Ovary (tissue), 9 donors: Measurements from ENCODE around the gene SPOCK1. TPM values are rescaled to one million over a fixed set of nuclear protein-coding genes. Genes with fewer than 3 reads are reported as not detected.

Experiments
- DNase-seq, 5 donors: peaks; one replicate each; pipeline ENCODE4 v3.0.0-alpha.2; 2019 to 2020
- H3K27ac ChIP-seq, 2 donors: fragments of 200-600 bp; one replicate each; pipeline versions ENCODE4 v1.5.1 to v1.8.0; 2019 to 2022
- H3K27me3 ChIP-seq: fragments of 200-600 bp; one replicate; pipeline ENCODE4 v1.8.0; 2022
- H3K36me3 ChIP-seq: fragments of 200-600 bp; sonication (generic); one replicate; pipeline ENCODE4 v1.5.1; 2019
- H3K4me1 ChIP-seq: one replicate; pipeline ENCODE4 v1.8.1; 2013; ENCODE audit warnings: mild to moderate bottlenecking, moderate library complexity; ENCODE audit not compliant: insufficient read depth
- H3K4me3 ChIP-seq: fragments of 200-600 bp; sonication (generic); one replicate; pipeline ENCODE4 v1.5.1; 2017
- H3K9me3 ChIP-seq, 2 donors: fragments of 200-600 bp in 1 of 2; sonication (generic) in 1 of 2; one replicate each; pipeline versions ENCODE4 v1.5.1 to v1.8.1; 2013 to 2019; ENCODE audit warnings: mild to moderate bottlenecking in 1 of 2, moderate library complexity in 1 of 2
- EP300 ChIP-seq: sonication (generic); formaldehyde crosslinking; IDR thresholded peaks from one replicate; pipeline ENCODE4 v1.6.1; 2017; ENCODE audit warnings: antibody characterized with exemption
- POLR2A ChIP-seq: fragments of 450-650 bp; IDR thresholded peaks from one replicate; pipeline ENCODE4 v1.6.1; 2017; ENCODE audit warnings: antibody characterized with exemption, mild to moderate bottlenecking, moderate library complexity
- WGBS, 3 donors: extraction: QIAGEN DNeasy Blood & Tissue Kit in 1 of 3; methylation state at CpG; one replicate each; pipeline versions ENCODE4 v1.1.5 to v1.1.7; 2013 to 2017; 5-methylcytosine and 5-hydroxymethylcytosine counted together
- intact Hi-C, 4 donors: fragments of 100-400 bp; cut with DNase I; formaldehyde crosslinking; loops; one replicate each; pipeline versions ENCODE4 v1.11.0 to v1.15.1; 2022 to 2023
- polyA plus RNA-seq, 2 donors: library from polyadenylated mRNA; stranded (reverse); fragments of 200-250 nt in 1 of 2; fragments of 350-450 nt in 1 of 2; fragmentation: Illumina TruSeq in 1 of 2; extraction: RNeasy Lipid Tissue Mini Kit (QIAGEN cat#74804) in 1 of 2; gene quantifications; one replicate each; pipeline ENCODE4 v1.2.3, GENCODE V29; 2013 to 2014
- total RNA-seq, 7 donors: library from RNA; depleted of rRNA in 2 of 7; stranded (reverse); fragments of >200 nt in 2 of 7; fragmentation: NEBNext Ultra II Directional in 3 of 7; extraction: Animal tissue kit (Norgen Biotek cat#: 25700) in 3 of 7; gene quantifications; one replicate each; pipeline versions ENCODE4 v1.1.0 to v1.2.4, GENCODE V29; 2016 to 2023
- TF ChIP-seq, protein P1 (sequence below), 3 donors: fragments of 450-650 bp in 2 of 3; fragments of 200-600 bp in 1 of 3; IDR thresholded peaks; one replicate each; pipeline versions ENCODE4 v1.5.1 to v1.8.0; 2016 to 2022; ENCODE audit warnings: antibody characterized with exemption in 3 of 3, mild to moderate bottlenecking in 1 of 3
- donor health status: DM: no; HTN: no; CAD: no; lungs with moderate emphysema.
- donor health status: DM: no; HTN: no; CAD: no.
- donor health status: Bipolar disorder and iron deficiency.
- donor health status: DM: yes; HTN: yes; CAD: no.
- donor health status: DM: no; HTN: no; CAD: no.
- donor health status: DM: yes; HTN: yes; CAD: no.

SPOCK1 gene
- total and polyA plus RNA-seq, 9 donors, result 1.3 to 42.6 (median 10.8) TPM

DNA sequence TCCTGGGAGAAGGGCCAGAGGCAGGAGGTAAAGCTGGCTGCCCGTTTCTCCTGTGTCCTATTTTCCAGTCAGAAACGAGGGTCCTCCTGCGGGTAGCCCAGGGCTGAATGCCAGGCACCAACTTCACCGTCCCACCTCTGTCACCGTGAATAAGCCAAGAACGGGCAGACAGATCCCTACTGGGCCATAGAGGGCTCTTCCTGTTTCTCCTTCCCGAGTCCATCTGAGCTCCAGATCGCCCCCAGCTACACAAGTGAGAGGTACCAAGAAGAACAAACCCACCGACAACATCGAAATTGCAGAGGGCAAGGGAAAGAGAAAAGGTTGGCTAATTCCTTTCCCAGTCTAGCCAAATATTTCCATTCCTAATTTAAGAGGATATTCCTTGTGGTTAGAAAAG lies 93.7 kb downstream of the SPOCK1 start:
- Histone ChIP-seq H3K36me3 (no peaks in the 10 kb centered on the region), H3K4me3 (no peak overlapping the region), H3K4me1 (no peaks in the 10 kb centered on the region), H3K27ac (no peak overlapping the region), H3K9me3 (no peaks in the 10 kb centered on the region), H3K27me3 (no peaks in the 10 kb centered on the region)
- 52 to 58% (median 58%) methylated on average over 10 of the region's 10 CpGs for WGBS, 3 donors
- intact Hi-C loops, result no loop called here
- TF ChIP-seq POLR2A, result no peak
- no peak for TF ChIP-seq EP300
- TF ChIP-seq, protein P1, sequence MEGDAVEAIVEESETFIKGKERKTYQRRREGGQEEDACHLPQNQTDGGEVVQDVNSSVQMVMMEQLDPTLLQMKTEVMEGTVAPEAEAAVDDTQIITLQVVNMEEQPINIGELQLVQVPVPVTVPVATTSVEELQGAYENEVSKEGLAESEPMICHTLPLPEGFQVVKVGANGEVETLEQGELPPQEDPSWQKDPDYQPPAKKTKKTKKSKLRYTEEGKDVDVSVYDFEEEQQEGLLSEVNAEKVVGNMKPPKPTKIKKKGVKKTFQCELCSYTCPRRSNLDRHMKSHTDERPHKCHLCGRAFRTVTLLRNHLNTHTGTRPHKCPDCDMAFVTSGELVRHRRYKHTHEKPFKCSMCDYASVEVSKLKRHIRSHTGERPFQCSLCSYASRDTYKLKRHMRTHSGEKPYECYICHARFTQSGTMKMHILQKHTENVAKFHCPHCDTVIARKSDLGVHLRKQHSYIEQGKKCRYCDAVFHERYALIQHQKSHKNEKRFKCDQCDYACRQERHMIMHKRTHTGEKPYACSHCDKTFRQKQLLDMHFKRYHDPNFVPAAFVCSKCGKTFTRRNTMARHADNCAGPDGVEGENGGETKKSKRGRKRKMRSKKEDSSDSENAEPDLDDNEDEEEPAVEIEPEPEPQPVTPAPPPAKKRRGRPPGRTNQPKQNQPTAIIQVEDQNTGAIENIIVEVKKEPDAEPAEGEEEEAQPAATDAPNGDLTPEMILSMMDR (IDR thresholded peaks at IDR 0.05), result no peak
- DNase-seq, result no peak

DNA sequence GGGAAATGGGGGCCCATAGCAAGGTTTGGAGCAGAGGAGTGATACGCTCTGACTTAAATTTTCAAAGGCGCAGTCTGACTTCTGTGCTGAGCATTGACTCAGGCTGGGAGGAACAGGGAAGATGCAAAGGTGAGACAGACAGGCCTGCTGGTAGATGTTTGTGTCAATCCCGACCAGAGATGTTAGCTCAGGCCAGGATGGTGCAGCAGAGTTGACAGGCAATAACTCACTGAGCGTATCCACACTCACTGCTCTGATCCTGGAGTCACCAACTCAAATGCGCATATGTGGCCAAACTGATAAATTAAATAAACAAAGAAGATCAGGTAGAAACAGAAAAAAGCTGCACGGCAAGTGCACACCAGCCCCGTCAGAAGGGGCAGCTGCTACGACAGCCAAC lies 95.3 kb downstream of the SPOCK1 start:
- DNase-seq, result no peak
- Histone ChIP-seq H3K27ac (no peak overlapping the region), H3K36me3 (no peaks in the 10 kb centered on the region), H3K9me3 (no peaks in the 10 kb centered on the region), H3K27me3 (no peaks in the 10 kb centered on the region), H3K4me1 (no peaks in the 10 kb centered on the region), H3K4me3 (no peak overlapping the region)
- WGBS, 3 donors, result 71 to 79% (median 74%) methylated on average over 8 of the region's 8 CpGs
- intact Hi-C loops, result no loop called here
- TF ChIP-seq, protein P1 (IDR thresholded peaks at IDR 0.05), result no peak
- TF ChIP-seq EP300, result no peak
- no peak for TF ChIP-seq POLR2A

DNA sequence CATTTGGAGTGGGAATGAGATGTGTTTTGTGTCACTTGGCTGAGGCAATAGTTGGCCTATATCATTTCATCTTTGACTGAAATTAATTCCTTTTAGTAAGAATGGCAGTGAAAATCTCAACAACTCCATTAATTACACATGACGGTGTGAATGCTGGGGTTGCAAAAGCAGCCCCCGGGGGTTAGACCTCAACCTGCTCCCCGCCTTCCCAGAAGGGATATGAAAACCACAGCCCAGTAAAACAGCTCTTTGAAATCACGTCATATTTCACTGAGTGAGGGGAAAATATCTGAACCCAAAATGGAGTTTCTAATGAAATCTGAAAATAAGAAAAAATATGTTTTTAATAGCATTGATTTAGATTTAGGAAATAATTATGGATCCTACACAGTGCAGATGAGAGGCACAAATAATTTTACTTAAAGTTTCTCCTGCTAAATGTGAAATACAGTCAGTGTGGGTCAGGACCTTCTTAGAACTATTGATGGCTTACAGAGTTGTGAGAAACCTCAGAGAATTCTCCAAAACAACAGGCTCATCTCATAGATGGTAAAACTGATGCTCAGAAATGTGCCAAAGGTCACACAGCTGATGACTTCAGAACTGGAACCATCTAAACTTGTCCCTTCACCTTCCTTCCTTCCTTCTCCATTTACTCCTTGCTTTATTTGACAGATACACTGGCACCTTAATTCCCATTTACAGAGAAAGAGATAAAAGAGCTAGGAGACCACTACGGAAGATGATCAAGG lies 96.5 kb downstream of the SPOCK1 start:
- H3K36me3 ChIP-seq, result no peaks in the 10 kb centered on the region
- TF ChIP-seq EP300, result no peak
- no peak for TF ChIP-seq POLR2A
- TF ChIP-seq, protein P1 (IDR thresholded peaks at IDR 0.05), result no peak
- no peak overlapping the region for H3K4me3 ChIP-seq
- no peak overlapping the region for H3K27ac ChIP-seq
- no peaks in the 10 kb centered on the region for H3K27me3 ChIP-seq
- intact Hi-C loops, result no loop called here
- 78 to 83% (median 79%) methylated on average over 5 of the region's 5 CpGs for WGBS, 3 donors
- no peaks in the 10 kb centered on the region for H3K4me1 ChIP-seq
- H3K9me3 ChIP-seq, result no peaks in the 10 kb centered on the region
- DNase-seq, result no peak

DNA sequence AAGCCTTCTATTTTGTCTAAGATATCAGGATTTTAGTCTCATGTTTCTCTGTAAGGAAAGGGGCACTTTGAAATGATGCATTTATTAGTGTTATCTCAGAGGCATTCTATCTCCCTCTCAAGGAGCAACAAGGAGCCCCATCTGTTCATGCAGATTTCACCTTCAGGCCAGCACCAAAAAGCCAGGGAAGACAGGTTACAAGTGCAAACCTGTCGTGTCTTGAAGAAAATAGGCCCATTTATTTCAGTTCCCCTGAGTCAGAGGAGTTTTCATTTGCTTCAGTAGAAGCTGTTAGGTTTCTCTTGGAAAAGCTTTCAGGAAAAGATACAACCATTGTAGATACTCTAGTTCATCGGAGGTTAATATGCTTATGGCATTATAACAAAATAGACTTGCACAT lies 97.2 kb downstream of the SPOCK1 start:
- TF ChIP-seq EP300, result no peak
- TF ChIP-seq, protein P1 (IDR thresholded peaks at IDR 0.05), result no peak
- no peak for TF ChIP-seq POLR2A

More for the DNA sequence above, 97.2 kb downstream of the SPOCK1 start:
- Histone ChIP-seq H3K4me1 (no peaks in the 10 kb centered on the region), H3K27ac (no peak overlapping the region), H3K36me3 (no peaks in the 10 kb centered on the region), H3K27me3 (no peaks in the 10 kb centered on the region), H3K9me3 (no peaks in the 10 kb centered on the region), H3K4me3 (no peak overlapping the region)
- 67 to 78% (median 74%) methylated on average over 2 of the region's 2 CpGs for WGBS, 3 donors
- intact Hi-C loops, result no loop called here
- DNase-seq, result no peak
